ENCODE measurements around the gene SLC39A5.

The SLC39A5 gene

GRCh38 chr12:56216461-56216860 lies 13.4 kb upstream of the SLC39A5 start:
- DNase-seq: no peak

- DNase-seq: no peak
These were observed 10.0 kb upstream of the SLC39A5 start for GRCh38 chr12:56219840-56220239.

GRCh38 chr12:56220611-56221231 lies 9.1 kb upstream of the SLC39A5 start:
- no peak for DNase-seq

- no peak for DNase-seq
These were observed 8.6 kb upstream of the SLC39A5 start for GRCh38 chr12:56221232-56221756.

DNA sequence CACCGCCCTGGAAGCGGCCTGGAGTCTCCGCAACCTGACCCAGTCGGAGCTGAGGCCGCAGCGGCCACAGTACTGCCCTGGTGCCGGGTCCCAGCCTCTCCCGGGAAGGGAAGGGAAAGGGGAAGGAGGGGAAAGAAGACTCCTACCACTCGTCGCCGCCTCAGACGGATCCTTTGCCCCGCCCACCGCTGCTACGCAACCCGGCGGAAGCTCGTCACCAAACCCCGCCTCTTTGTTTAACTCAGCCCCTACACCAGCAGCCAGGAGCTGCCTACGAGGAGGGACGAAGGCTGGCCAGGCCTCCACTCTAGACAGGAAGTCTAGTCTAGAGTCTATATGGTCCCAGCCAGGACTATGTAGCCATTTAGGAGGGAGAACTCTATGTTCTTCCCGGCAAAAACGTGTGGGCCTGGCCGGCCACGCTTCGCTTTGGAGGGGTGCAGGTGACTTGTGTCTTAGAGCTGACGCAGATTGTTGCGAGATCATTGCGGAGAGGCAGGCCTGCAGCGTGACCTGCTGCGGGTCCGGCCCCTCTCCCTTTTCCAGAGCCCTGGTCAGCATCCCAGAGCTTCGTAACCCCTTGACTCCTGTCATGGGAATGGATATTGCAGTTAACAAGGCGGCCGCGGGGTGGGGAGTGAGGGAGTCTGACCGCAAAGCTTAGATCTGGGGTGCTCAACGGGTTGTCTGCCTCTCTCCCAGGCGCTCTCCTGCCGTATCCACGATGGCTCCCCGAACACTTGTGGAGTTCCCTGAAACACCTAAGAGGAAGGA lies 7.9 kb upstream of the SLC39A5 start, which contains the start of gene RNF41:
Gene RNF41 (minus strand): TSS at position 166 of the 774 bp plus-strand sequence. CDS start 7,875 bp downstream, outside the sequence.
- DNase-seq: peak; percentile 90

- DNase-seq: no peak
These were observed 7.3 kb upstream of the SLC39A5 start for GRCh38 chr12:56222531-56222895.

- DNase-seq: no peak
These were observed 6.2 kb upstream of the SLC39A5 start for GRCh38 chr12:56223571-56224101.

DNA sequence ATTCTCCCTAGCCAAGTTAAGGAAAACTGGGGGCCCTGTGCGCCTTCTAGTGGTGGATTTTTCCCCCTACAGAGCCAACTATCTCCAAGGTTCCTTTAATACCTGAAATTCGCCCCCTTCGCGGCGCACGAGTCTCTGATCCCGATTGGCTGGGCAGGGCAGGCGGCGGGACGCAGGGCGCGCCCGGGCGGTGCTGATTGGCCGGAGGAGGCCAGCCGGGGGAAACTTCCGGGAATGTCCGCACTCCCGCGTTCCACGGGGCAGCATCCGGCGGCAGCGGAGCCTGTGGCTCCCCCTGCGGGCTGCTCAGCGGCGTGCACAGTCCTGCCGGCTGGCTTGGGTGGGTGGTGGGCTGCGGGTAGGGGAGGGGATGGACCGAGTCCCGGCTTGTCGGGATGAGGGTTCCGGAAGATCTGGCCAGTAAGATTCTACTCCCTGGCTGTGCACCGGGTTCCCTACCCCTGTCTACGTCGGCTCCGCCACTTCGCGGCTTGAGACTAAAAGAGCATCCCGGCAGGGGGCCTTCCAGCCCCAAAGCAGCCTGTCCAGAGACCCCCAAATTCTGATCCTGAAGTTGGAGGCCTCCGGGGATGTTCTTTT lies 5.6 kb upstream of the SLC39A5 start, which contains the start of gene NABP2:
Gene NABP2 (plus strand): TSS at position 241 of the 600 bp plus-strand sequence. CDS start 515 bp downstream, outside the sequence.
- peak; percentile 75 for DNase-seq

DNA sequence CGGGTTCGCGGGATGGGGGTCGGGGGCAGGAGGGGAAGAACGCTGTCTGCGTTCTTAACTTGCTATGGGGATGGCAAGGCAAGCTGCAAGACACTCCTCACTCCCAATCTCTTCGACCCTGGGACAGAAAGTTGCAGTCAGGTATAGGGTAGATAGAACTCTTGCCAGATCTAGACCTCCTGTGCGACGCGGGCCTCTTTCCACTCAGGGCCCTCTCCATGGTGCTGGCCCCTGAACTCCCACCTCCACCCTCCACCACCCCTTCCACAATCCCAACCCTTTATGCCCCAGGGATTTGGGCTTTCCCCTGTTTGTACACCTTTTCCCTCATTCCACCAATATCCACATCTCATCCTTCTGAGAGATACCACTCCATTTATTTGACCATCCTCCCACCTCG lies 4.9 kb upstream of the SLC39A5 start:
- no peak for DNase-seq

DNA sequence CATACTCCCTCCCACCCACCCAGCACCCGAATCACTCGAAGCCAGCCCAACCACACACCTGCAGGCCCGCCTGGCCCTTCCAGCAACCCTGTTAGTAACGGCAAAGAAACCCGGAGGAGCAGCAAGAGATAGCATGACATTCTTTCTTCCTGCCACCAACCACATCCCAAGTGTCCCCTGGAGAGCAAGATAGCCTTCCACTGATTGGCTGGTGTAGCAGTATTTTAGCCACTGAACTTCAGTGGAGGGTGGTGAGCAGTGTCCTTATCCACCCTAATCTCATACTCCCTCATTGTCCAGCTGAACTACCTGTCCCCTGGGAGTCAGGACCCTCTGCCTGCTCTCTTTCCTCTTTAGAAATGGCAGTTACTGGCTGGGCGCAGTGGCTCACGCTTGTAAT lies 769 bp upstream of the SLC39A5 start:
- DNase-seq: no peak

- DNase-seq: no peak
These were observed 757 bp downstream of the SLC39A5 start for GRCh38 chr12:56230432-56231183.

- DNase-seq: no peak
These were observed 1.3 kb downstream of the SLC39A5 start for GRCh38 chr12:56231184-56231582.

DNA sequence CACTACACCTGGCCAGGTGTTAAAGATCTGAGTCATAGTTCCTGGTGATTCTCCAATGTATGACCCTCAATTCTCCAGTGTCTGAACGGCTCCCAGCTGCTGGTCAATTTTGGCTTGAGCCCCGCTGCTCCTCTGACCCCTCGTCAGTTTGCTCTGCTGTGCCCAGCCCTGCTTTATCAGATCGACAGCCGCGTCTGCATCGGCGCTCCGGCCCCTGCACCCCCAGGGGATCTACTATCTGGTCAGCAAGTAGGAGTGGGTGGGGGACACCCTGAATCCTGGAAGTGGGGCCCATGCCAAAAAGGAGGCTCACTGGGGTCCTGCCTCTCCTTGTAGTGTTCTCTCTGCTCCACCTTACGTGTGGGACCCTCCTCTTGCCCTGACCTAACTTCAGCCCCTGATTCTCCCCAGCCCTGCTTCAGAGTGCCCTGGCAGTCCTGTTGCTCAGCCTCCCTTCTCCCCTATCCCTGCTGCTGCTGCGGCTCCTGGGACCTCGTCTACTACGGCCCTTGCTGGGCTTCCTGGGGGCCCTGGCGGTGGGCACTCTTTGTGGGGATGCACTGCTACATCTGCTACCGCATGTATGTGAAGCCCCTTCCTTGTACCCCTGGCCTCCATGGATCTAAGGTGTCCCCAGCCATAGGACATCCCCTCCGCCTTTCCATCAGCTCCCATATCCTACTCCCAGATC lies 5.0 kb downstream of the SLC39A5 start:
- DNase-seq: no peak

- DNase-seq: no peak
These were observed 6.2 kb downstream of the SLC39A5 start for GRCh38 chr12:56236091-56236490.

DNA sequence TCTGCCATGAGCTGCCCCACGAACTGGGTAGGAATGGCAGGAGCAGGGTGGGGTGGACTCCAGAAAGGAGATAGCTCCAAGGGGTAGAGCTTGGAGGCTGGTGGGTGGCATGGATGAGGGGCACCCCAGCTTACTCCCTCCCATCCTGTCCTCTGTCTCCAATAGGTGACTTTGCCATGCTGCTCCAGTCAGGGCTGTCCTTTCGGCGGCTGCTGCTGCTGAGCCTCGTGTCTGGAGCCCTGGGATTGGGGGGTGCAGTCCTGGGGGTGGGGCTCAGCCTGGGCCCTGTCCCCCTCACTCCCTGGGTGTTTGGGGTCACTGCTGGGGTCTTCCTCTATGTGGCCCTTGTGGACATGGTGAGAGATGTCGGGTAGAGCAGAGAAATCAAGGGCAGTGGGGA lies 7.1 kb downstream of the SLC39A5 start:
- DNase-seq: no peak

GRCh38 chr12:56237552-56237951 lies 7.7 kb downstream of the SLC39A5 start:
- no peak for DNase-seq

- no peak for DNase-seq
These were observed 11.8 kb downstream of the SLC39A5 start for GRCh38 chr12:56241424-56242303.

DNA sequence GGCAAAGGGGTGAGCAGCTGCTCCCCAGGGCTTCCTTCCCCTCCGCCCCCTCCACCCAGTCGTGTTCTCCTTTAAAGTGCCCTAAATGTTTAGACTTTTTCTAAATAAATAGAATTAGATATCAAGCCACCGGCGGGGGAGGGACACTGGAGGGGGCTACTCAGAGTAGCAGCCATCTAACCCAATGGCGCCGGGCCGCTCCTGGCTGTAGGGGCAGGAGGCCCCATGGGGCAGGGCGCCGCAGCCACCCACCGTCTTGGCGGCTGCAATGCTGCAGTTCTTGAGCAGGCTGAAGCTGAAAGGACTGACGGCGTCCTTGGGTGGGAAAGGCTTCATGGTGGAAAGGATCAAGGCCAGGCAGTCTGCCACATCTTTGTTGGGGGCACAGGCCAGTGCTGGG lies 13.1 kb downstream of the SLC39A5 start:
- no peak for DNase-seq

DNA sequence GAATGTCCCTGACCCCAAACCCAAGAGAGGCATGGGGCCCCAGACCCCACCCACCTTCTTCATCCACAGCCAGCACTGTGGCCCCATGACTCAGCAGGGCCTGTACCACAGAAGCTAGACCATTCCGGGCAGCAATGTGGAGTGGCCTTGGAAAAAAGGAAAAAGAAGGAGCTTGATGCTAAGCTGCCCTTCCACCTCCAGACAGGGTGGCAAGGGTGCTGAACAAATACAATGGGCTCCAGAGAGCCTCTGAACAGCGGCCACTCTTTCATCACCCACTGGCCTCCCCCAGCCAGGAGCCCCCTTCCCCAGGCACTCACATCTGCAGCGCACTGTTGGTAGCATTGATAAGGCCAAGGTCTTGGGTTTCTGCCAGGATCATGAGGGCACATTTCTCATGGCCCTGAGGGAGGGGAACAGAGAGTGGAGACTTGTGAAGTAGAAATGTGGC lies 13.9 kb downstream of the SLC39A5 start:
- no peak for DNase-seq

GRCh38 chr12:56244494-56244893 lies 14.6 kb downstream of the SLC39A5 start:
- no peak for DNase-seq

- no peak for DNase-seq
These were observed 18.1 kb downstream of the SLC39A5 start for GRCh38 chr12:56247923-56248322.

Data from activated T-cell treated with anti-CD3 and anti-CD28 coated beads for 4 hours (primary cell).